Left ventricle myocardium inferior (tissue), 1 donor: ENCODE measurements around the gene EHD2. TPM values are rescaled to one million over a fixed set of nuclear protein-coding genes. Genes with fewer than 3 reads are reported as not detected.

ENCODE experiments used
- DNase-seq: peaks from one replicate; pipeline ENCODE4 v3.0.0-alpha.2; 2020
- H3K27ac ChIP-seq: fragments of 200-600 bp; replicated peaks from 2 replicates; pipeline ENCODE4 v1.8.0; 2021
- H3K27me3 ChIP-seq: fragments of 200-600 bp; 2 replicates; pipeline ENCODE4 v1.8.0; 2021; ENCODE audit warnings: low read depth
- H3K36me3 ChIP-seq: fragments of 200-600 bp; 2 replicates; pipeline ENCODE4 v1.8.0; 2021
- H3K4me1 ChIP-seq: fragments of 200-600 bp; 2 replicates; pipeline ENCODE4 v1.8.0; 2021
- H3K4me3 ChIP-seq: fragments of 200-600 bp; 2 replicates; pipeline ENCODE4 v1.8.0; 2021; ENCODE audit warnings: mild to moderate bottlenecking, moderate library complexity
- H3K9me3 ChIP-seq: fragments of 200-600 bp; replicated peaks from 2 replicates; pipeline ENCODE4 v1.8.0; 2021
- CTCF ChIP-seq: fragments of 200-600 bp; IDR thresholded peaks from 2 replicates; pipeline ENCODE4 v1.8.0; 2021; ENCODE audit warnings: antibody characterized with exemption, mild to moderate bottlenecking, borderline replicate concordance
- intact Hi-C: fragments of 100-400 bp; cut with micrococcal nuclease; formaldehyde crosslinking; loops from one replicate; pipeline ENCODE4 v1.11.0; 2022
- total RNA-seq: library from RNA; stranded (reverse); fragmentation: NEBNext Ultra II Directional; extraction: Animal tissue kit (Norgen Biotek cat#: 25700); gene quantifications from one replicate; pipeline ENCODE4 v1.2.1, GENCODE V29; 2021
- donor health status: DM: no; HTN: yes; CAD: no; lungs with severe emphysema.

EHD2 gene
- total RNA-seq, 1 donor from 2014 or later: 48.2 TPM

- Histone ChIP-seq H3K36me3 (peaks cover 47% of the 10 kb centered on the region), H3K4me1 (peaks cover 31% of the 10 kb centered on the region), H3K4me3 (no peak overlapping the region), H3K27me3 (no peaks in the 10 kb centered on the region), H3K27ac (no peak overlapping the region), H3K9me3 (no peaks in the 10 kb centered on the region)
- intact Hi-C loops: no loop called here
- no peak for DNase-seq
- TF ChIP-seq CTCF: no peak
Measured at GRCh38 chr19:47671499-47671898, 41.7 kb upstream of the EHD2 start.

- peaks cover 12% of the 10 kb centered on the region for H3K4me1 ChIP-seq
- H3K36me3 ChIP-seq: peaks cover 64% of the 10 kb centered on the region
- H3K27ac ChIP-seq: no peak overlapping the region
- DNase-seq: no peak
- no peak for TF ChIP-seq CTCF
- no peaks in the 10 kb centered on the region for H3K9me3 ChIP-seq
- intact Hi-C loops: no loop called here
- H3K4me3 ChIP-seq: no peak overlapping the region
- no peaks in the 10 kb centered on the region for H3K27me3 ChIP-seq
Measured at GRCh38 chr19:47673426-47673825, 39.8 kb upstream of the EHD2 start.

- no peak for TF ChIP-seq CTCF
- Histone ChIP-seq H3K27ac (no peak overlapping the region), H3K36me3 (peaks cover 74% of the 10 kb centered on the region), H3K9me3 (no peaks in the 10 kb centered on the region), H3K27me3 (no peaks in the 10 kb centered on the region), H3K4me1 (peaks cover 8% of the 10 kb centered on the region), H3K4me3 (no peak overlapping the region)
- intact Hi-C loops: no loop called here
- DNase-seq: no peak
Measured at GRCh38 chr19:47674548-47674947, 38.7 kb upstream of the EHD2 start.

GRCh38 chr19:47675271-47675670 lies 38.0 kb upstream of the EHD2 start:
- H3K27me3 ChIP-seq: no peaks in the 10 kb centered on the region
- H3K9me3 ChIP-seq: no peaks in the 10 kb centered on the region
- H3K4me1 ChIP-seq: peaks cover 3% of the 10 kb centered on the region
- intact Hi-C loops: no loop called here
- no peak for DNase-seq
- TF ChIP-seq CTCF: no peak
- H3K36me3 ChIP-seq: peaks cover 75% of the 10 kb centered on the region
- H3K4me3 ChIP-seq: no peak overlapping the region
- H3K27ac ChIP-seq: no peak overlapping the region

GRCh38 chr19:47675859-47676258 lies 37.4 kb upstream of the EHD2 start:
- H3K4me1 ChIP-seq: no peaks in the 10 kb centered on the region
- peaks cover 76% of the 10 kb centered on the region for H3K36me3 ChIP-seq
- H3K4me3 ChIP-seq: no peak overlapping the region
- DNase-seq: no peak
- no peak overlapping the region for H3K27ac ChIP-seq
- no peak for TF ChIP-seq CTCF
- intact Hi-C loops: no loop called here
- no peaks in the 10 kb centered on the region for H3K9me3 ChIP-seq
- H3K27me3 ChIP-seq: no peaks in the 10 kb centered on the region

GRCh38 chr19:47676811-47677210 lies 36.4 kb upstream of the EHD2 start:
- no peak for TF ChIP-seq CTCF
- no peaks in the 10 kb centered on the region for H3K27me3 ChIP-seq
- H3K36me3 ChIP-seq: peaks cover 77% of the 10 kb centered on the region
- intact Hi-C loops: no loop called here
- DNase-seq: no peak
- H3K4me1 ChIP-seq: no peaks in the 10 kb centered on the region
- no peak overlapping the region for H3K4me3 ChIP-seq
- H3K9me3 ChIP-seq: no peaks in the 10 kb centered on the region
- no peak overlapping the region for H3K27ac ChIP-seq
